Vagina (tissue), 2 donors: ENCODE data around the gene DMGDH. TPM values are rescaled to one million over a fixed set of nuclear protein-coding genes. Genes with fewer than 3 reads are reported as not detected.

Source experiments
- DNase-seq, 2 donors: peaks; one replicate each; pipeline ENCODE4 v3.0.0-alpha.2; 2017; ENCODE audit errors: extremely low spot score in 2 of 2
- H3K27ac ChIP-seq: fragments of 200-600 bp; sonication (generic); one replicate; pipeline ENCODE4 v1.5.1; 2019
- H3K27me3 ChIP-seq: fragments of 200-600 bp; sonication (generic); one replicate; pipeline ENCODE4 v1.5.1; 2019
- H3K36me3 ChIP-seq, 2 donors: fragments of 200-600 bp; sonication (generic); one replicate each; pipeline ENCODE4 v1.5.1; 2017 to 2019
- H3K4me1 ChIP-seq: fragments of 200-600 bp; sonication (generic); one replicate; pipeline ENCODE4 v1.5.1; 2019
- H3K4me3 ChIP-seq, 2 donors: fragments of 200-600 bp; sonication (generic); 1 replicate in 1 of 2; 2 replicates in 1 of 2; pipeline ENCODE4 v1.5.1; 2016 to 2019
- H3K9me3 ChIP-seq: fragments of 200-600 bp; sonication (generic); one replicate; pipeline ENCODE4 v1.5.1; 2019
- CTCF ChIP-seq, 3 experiments: fragments of 450-650 bp in 2 of 3; fragments of 200-600 bp in 1 of 3; sonication (generic) in 1 of 3; IDR thresholded peaks; one replicate each; pipeline ENCODE4 v1.5.1; 2017 to 2019; ENCODE audit warnings: antibody characterized with exemption in 3 of 3, mild to moderate bottlenecking in 2 of 3, moderate library complexity in 2 of 3
- POLR2A ChIP-seq, 2 donors: fragments of 450-650 bp; IDR thresholded peaks; one replicate each; pipeline ENCODE4 v1.6.1; 2017; ENCODE audit warnings: antibody characterized with exemption in 2 of 2, mild to moderate bottlenecking in 2 of 2, moderate library complexity in 2 of 2
- POLR2AphosphoS5 ChIP-seq, 2 donors: sonication (generic); formaldehyde crosslinking; IDR thresholded peaks; one replicate each; pipeline ENCODE4 v1.9.0; 2017; ENCODE audit warnings: antibody characterized with exemption in 2 of 2, mild to moderate bottlenecking in 2 of 2, low read depth in 1 of 2; ENCODE audit not compliant: insufficient read depth in 1 of 2
- intact Hi-C: fragments of 100-400 bp; cut with DNase I; formaldehyde crosslinking; loops from one replicate; pipeline ENCODE4 v1.15.1; 2023
- total RNA-seq: library from RNA; depleted of rRNA; stranded (reverse); fragments of >200 nt; gene quantifications from one replicate; pipeline ENCODE4 v1.2.3, GENCODE V29; 2016

The DMGDH gene
- total RNA-seq, 1 donor from 2014 or later = 4.2 TPM

DNA sequence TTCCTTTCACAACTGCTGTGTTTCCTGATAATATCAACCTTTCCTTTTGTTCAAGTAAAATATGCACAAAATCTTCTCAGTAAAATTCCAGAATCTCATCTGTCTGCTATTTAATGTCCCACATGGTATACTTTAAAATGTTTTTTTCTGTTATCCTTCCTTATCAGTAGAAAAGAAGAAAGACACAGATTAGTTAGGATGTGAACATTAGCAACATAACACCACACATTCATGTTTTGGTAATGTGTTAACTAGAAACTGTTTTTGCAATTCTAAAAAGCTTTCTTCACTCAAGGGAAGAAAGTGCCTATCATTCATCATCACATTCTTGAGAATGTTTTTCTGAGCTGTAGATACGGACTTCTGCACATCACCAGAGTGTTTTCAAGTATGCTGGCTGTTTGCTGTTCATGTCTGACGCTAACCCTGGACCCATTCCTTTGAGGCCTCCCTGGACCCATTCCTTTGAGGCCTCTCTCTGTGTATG is 73.9 kb downstream of the DMGDH start:
- no peaks in the 10 kb centered on the region for H3K27me3 ChIP-seq
- no peak overlapping the region for H3K4me3 ChIP-seq
- no peaks in the 10 kb centered on the region for H3K36me3 ChIP-seq
- no peak for TF ChIP-seq POLR2AphosphoS5 (IDR thresholded peaks at IDR 0.05; ENCODE audit: insufficient read depth in 1 of 2, low read depth in 1 of 2)
- no peak for TF ChIP-seq CTCF (IDR thresholded peaks at IDR 0.05)
- no peak for TF ChIP-seq POLR2A (IDR thresholded peaks at IDR 0.05)
- no peak overlapping the region for H3K27ac ChIP-seq
- intact Hi-C loops = no loop called here
- no peaks in the 10 kb centered on the region for H3K4me1 ChIP-seq
- H3K9me3 ChIP-seq = no peaks in the 10 kb centered on the region
- no peak for DNase-seq

- no peaks in the 10 kb centered on the region for H3K36me3 ChIP-seq
- no peaks in the 10 kb centered on the region for H3K27me3 ChIP-seq
- DNase-seq = no peak
- intact Hi-C loops = no loop called here
- no peaks in the 10 kb centered on the region for H3K9me3 ChIP-seq
- no peak overlapping the region for H3K4me3 ChIP-seq
- no peaks in the 10 kb centered on the region for H3K4me1 ChIP-seq
- TF ChIP-seq POLR2A (IDR thresholded peaks at IDR 0.05) = no peak
- no peak for TF ChIP-seq POLR2AphosphoS5 (IDR thresholded peaks at IDR 0.05; ENCODE audit: insufficient read depth in 1 of 2, low read depth in 1 of 2)
- TF ChIP-seq CTCF (IDR thresholded peaks at IDR 0.05) = no peak
- no peak overlapping the region for H3K27ac ChIP-seq
These were observed 76.3 kb downstream of the DMGDH start for GRCh38 chr5:78993165-78993564.

GRCh38 chr5:78992146-78992545 is 77.3 kb downstream of the DMGDH start:
- Histone ChIP-seq H3K27me3 (no peaks in the 10 kb centered on the region), H3K27ac (no peak overlapping the region), H3K4me1 (no peaks in the 10 kb centered on the region), H3K36me3 (no peaks in the 10 kb centered on the region), H3K9me3 (no peaks in the 10 kb centered on the region), H3K4me3 (no peak overlapping the region)
- intact Hi-C loops = no loop called here
- TF ChIP-seq POLR2A (IDR thresholded peaks at IDR 0.05) (no peak), POLR2AphosphoS5 (IDR thresholded peaks at IDR 0.05; ENCODE audit: insufficient read depth in 1 of 2, low read depth in 1 of 2) (no peak), CTCF (IDR thresholded peaks at IDR 0.05) (no peak)
- no peak for DNase-seq

- DNase-seq = no peak
- Histone ChIP-seq H3K27ac (no peak overlapping the region), H3K4me1 (peaks cover 12% of the 10 kb centered on the region), H3K4me3 (no peak overlapping the region), H3K9me3 (no peaks in the 10 kb centered on the region), H3K27me3 (no peaks in the 10 kb centered on the region), H3K36me3 (no peaks in the 10 kb centered on the region)
- intact Hi-C loops = no loop called here
- no peak for TF ChIP-seq POLR2AphosphoS5 (IDR thresholded peaks at IDR 0.05; ENCODE audit: insufficient read depth in 1 of 2, low read depth in 1 of 2)
These were observed 80.4 kb downstream of the DMGDH start for GRCh38 chr5:78989080-78989479.

- Histone ChIP-seq H3K4me3 (peak overlapping the region; percentile 61 to 78), H3K27me3 (no peaks in the 10 kb centered on the region), H3K4me1 (peaks cover 17% of the 10 kb centered on the region), H3K27ac (peak overlapping the region; percentile 86), H3K9me3 (no peaks in the 10 kb centered on the region), H3K36me3 (no peaks in the 10 kb centered on the region)
- intact Hi-C loops = no loop called here
- TF ChIP-seq POLR2AphosphoS5 (IDR thresholded peaks at IDR 0.05; ENCODE audit: insufficient read depth in 1 of 2, low read depth in 1 of 2) (no peak), CTCF (IDR thresholded peaks at IDR 0.05) (no peak), POLR2A (IDR thresholded peaks at IDR 0.05) (no peak)
- no peak for DNase-seq
These were observed 83.7 kb downstream of the DMGDH start for GRCh38 chr5:78985725-78986223.
